GM04503 (cell line): ENCODE measurements around the gene COQ10A.
A peak's percentile ranks its signal among the peaks of the same experiment; 100 is the strongest.
"Not testable (repeated sequence)": the region's sequence is repeated elsewhere in the genome, so short reads cannot be mapped to it uniquely, and the experiment has no call there.

Experiments
- DNase-seq: peaks from one replicate; pipeline ENCODE4 v3.0.0-alpha.2; 2012; ENCODE audit warnings: low read depth

COQ10A gene

DNA sequence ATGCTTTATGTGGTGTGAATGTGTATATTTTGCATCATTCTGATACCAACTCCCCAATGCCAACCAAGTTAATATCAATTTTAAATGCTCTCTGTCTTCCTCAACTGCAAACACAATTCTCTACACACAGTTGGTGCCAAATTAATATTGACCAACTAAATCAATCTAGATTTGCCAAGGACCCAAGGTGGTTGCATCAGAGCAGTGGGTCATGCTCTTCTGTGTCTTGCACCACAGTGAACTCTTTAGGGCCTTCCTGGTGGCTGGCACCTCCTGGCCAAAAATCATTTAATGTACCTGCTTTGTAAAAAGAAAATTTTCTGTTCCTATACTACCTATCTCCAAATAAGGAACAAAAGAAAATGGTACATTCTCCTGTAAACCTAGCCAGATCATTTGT lies 14.1 kb downstream of the COQ10A start:
- DNase-seq, result no peak

GRCh38 chr12:56282030-56282429 lies 15.3 kb downstream of the COQ10A start:
- DNase-seq, result no peak

- no peak for DNase-seq
Measured at GRCh38 chr12:56282579-56282978, 15.8 kb downstream of the COQ10A start.

DNA sequence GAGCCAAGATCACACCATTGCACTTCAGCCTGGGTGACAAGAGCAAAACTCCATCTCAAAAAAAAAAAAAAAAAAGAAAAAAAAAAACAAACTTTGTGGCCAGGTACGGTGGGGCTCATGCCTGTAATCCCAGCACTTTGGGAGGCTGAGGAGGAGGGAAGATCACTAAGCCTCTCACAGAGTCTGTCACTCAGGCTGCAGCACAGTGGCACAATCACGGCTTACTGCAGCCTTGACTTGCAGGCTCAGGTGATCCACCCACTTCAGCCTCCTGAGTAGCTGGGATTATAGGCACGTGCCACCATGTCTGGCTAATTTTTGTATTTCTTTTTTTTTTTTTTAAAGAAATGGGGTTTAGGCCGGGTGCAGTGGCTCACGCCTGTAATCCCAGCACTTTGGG lies 17.5 kb downstream of the COQ10A start:
- DNase-seq, result not testable (repeated sequence)

DNA sequence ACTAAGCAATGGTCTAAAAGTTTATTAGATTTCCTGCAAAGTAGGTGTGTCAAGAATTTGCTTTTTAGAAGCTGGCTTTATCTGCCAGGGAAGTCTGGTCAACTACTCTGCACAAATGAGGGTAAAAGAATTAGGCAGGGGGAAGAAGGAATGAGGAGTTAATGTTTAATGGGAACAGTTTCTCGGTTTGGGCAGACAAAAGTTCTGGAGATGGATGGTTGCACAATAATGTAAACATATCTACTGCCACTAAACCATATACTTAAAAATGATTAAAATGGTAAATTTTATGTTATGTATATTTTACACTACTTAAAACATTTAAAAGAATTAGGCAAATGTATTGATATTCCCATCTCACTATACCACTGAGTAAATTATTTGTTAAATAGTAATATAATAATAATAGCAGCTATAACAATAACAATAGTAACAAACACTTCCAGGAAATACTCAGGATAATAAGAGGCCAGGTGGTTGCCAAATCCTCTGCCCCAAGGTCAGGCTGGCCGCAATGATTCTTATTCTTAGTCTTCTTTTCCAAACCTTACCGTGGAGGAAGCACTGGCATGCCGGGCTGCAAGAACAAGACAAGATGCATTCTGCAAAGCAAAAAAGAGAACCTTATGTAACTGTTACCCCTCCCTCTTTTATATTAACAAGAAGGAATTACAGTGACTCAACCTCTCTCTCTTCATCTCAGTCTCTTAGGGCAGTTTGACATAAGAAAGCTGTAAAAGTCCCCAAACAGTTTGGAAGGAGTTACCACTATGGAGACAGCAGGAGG lies 19.5 kb downstream of the COQ10A start:
- no peak for DNase-seq

DNA sequence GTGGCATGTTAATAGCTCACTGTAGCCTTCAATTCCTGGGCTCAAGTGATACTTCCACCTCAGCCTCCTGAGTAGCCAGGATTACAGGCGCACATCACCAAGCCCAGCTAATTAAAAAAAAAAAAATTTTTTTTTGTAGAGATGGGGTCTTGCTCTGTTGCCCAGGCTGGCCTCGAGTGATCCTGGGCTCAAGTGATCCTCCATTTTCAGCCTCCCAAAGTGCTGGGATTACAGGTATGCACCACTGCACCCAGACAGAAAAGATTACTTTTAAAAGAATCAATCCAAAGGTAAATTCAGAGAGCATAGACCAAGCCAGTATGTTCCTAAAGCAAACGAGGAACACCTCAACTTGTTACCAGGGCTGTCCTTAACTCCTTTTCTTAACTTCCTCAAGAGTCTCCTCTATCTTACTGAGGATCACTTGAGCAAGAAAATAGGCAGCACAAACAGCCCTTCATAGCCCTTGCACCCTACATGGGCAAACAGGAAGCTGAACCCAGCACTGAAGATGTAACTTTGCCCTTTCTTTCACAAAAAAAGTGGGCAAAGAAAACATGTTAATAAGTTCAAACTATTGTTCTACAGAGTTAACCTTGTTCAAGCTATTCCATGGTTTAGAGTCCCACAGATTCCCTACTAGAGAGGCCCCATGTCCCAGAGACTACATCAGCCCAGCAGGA lies 22.1 kb downstream of the COQ10A start:
- DNase-seq, result no peak

DNA sequence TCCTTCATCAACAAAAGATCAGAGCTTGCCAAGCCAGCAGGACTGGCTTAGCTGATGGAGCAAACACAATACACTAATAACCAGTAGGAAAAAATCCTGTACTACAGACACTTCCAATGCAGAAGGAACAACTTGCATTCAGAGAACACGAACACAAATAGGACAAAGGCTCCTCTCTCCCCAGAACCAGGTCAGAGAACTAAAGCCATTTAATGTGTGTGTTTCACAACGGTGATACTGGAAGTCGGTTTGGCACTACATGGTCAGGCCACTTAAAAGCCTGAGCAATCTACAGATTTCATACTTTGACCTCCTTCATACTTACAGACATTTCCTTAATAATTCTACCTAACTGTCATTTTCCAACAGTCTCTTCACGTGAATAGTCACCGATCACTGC lies 27.1 kb downstream of the COQ10A start:
- no peak for DNase-seq

DNA sequence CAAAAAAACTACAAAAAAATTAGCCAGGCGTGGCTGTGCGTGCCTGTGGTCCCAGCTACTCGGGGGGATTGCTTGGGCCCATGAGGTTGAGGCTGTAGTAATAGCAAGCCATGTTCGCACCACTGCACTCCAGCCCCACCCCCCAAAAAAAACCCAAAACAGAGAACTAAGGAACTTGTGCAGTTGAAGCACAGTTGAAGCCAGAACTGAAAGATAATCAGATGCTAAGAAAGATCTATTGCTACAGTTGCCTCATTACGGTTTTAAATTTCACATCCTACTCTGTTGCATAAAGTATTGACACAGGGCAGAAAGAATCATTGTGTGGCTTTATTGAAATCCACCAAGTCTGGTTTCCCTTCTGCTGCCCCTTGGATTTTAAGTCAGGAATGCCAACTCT lies 29.6 kb downstream of the COQ10A start:
- DNase-seq, result no peak

DNA sequence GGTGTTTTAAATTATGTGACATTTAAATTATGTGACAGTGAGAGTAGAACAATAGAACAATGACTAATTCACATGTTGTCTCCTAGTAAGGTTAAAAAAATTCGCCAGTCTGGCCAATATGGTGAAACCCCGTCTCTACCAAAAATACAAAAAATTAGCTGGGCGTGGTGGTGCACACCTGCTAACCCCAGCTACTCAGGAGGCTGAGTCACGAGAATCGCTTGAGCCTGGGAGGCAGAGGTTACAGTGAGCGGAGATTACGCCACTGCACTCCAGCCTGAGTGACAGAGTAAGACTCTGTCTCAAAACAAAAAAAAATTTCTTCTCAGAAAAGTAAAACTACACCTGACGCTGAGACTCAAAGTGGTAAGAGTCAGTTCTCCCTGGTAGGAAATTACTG lies 30.7 kb downstream of the COQ10A start:
- DNase-seq, result no peak

DNA sequence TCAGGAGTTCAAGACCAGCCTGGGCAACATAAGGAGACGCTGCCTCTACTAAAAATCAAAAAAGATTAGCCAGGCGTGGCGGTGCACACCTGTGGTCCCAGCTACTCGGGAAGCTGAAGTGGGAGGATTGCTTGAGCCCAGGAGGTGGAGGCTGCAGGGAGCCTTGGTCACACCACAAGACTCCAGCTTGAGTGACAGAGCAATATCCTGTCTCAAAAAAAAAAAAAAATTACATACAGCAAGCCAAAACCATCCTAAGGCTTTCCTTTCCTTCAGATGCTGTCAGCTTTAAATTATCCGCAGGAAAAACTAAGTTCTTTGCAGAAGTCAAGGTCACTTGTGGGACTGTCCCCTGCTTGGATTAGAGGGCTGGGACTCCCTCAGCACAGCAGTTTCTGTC lies 32.1 kb downstream of the COQ10A start:
- no peak for DNase-seq

DNA sequence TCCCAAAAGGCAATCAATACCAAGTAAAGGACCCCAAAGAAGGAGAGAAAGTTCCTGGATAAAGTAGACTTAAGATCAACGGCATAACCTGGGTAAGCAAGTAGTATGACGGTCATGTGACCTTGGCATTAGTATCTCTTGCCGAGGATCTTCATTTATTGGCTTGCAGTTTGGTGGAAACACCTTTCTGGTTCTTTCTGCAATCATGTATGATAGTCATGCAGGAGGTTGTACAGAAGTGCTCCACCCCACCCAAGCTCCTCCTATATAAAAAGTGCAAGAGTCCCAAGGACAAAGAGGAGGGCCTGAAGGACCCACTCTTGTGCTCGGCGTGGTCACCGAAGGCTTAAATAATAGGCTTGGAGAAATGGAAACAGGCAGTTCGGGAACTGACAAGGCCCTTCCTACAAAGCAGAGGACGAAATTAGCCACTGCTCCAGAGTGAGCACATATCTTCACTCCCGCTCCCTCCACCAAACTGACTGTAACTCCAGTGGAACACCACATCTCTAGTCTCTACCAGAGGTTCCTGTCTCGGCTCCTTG lies 32.6 kb downstream of the COQ10A start:
- no peak for DNase-seq

DNA sequence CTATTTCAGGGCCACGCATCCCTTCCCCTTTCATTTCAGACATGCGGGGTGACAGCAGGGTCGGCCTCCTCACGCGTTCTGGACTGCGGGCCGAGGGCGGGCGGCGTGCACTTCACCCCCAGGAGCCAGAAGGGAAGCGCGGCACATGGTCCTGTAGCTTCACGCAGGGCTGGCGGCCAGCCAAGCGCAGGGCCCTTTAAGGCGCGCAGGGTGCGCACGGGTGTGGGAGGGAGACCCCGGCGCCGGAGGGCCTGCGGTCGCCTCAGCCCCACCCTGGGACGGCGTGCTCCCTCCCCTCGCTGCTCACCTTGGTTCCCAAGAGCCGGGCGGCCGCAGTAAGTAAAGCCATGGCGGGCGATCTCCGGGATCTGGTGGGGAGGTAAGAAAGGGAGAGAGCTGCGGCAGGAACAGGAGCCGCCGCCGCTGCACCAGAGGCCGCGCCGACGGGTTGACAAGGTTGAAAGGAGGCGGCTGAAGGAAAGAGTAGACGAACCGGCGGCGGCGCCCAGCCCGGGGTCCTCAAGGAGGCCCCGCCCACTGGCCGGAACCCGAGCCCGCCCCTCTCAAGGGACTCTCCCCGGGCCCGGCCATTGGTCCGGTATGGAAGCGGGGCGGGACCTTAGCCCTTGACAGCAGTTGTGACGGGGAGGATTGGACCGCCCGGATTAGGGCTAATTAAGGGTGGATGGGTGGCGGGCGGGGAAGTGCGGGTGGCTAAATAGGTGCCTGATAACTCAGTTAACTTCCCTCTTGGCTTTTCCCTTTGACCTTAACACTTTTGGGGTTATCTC lies 33.3 kb downstream of the COQ10A start, which contains the start of gene CS:
TSS of gene CS (minus strand) at position 478 of the 791 bp plus-strand sequence. CDS start at position 349, 129 bp downstream.
- peak; percentile 81 for DNase-seq

DNA sequence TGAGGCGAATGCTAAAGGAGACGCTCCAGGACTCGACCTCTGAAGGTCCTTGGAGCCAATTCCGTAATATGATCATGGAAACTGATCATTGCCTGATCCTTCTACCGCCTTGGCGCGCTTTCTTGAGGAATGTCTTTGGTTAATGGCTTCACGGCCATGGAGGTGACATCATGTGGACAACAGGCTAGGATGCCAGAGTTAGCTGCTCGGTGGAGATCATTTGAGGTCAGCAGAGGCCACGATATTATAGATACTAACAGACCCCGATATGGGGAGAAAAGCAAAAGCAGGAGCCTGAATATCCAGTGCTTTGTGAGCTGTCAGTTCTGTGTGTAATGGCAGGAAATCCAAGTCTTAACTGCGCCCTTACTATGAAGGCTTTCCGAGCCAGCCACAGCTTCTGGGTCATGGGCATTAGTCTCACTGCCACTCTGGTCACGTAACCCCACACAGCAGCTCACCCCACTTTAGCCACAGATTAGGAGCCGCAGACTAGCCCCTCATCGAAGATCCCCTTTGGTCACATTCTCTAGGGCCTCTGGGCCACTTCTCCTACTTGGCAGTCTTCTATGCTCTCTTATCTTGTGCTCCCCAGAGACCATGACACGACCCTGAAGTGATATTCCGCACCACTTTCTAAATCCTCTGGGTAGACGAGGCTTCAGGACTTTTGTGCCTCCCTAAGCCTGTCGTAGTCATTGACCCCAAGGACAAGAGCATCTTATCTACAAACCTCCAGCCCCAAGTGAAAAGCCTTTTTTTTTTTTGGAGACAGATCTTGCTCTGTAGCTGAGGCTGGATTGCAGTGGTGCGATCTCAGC lies 34.1 kb downstream of the COQ10A start:
- DNase-seq, result no peak

GRCh38 chr12:56304276-56304675 lies 37.5 kb downstream of the COQ10A start:
- DNase-seq, result no peak

- no peak for DNase-seq
Measured at GRCh38 chr12:56304872-56305590, 38.3 kb downstream of the COQ10A start.

DNA sequence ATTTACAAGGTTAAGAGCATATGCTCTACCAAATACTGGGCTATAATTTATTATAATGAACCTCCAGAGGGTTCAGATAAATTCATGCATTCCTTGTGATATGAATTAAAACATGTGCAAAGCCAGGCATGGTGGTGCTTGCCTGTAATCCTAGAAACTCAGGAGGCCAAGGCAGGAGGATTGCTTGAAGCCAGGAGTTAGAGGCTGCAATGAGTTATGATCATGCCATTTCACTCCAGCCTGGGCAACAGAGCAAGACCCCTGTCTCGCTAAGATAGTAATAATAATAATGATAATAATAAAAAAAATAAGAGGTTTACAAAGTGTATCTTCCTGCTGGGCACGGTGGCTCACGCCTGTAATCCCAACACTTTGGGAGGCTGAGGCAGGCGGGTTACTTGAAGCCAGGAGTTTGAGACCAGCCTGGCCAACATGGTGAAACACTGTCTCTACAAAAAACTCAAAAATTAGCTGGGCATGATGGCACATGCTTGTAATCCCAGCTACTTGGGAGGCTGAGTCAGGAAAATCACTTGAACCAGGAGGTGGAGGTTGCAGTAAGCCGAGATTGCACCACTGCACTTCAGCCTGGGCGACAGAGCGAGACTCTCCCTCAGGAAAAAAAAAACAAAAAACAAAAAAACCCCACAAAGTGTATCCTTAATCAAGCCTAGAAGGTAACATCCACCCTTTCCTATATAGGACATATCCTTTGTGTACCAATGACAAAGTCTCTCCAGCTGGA lies 40.7 kb downstream of the COQ10A start:
- DNase-seq, result no peak

GRCh38 chr12:56308714-56309113 lies 42.0 kb downstream of the COQ10A start:
- no peak for DNase-seq

GRCh38 chr12:56311003-56311402 lies 44.3 kb downstream of the COQ10A start:
- DNase-seq, result no peak

DNA sequence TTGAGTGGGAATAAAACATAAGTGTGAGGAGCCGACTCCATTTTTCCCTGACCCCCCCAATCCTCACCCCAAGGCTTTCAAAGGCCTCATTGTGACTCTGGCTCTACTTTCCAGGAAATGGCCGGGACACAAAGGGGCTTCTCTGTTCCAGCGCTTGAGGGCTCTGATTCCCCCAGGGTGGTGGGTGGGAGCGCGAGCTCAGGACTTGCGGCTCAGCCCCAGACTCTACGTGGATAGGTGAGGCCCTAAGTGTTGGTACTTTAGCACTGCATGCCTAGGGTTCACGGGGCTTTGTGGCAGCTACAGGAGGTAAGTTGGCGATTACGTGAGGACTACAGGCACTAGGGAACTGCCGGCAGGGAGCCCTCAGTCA lies 48.5 kb downstream of the COQ10A start:
- no peak for DNase-seq
